T-helper 17 cell (primary cell): ENCODE measurements around the gene ANTXRL. TPM values are rescaled to one million over a fixed set of nuclear protein-coding genes. Genes with fewer than 3 reads are reported as not detected.
"Not testable (repeated sequence)": the region's sequence is repeated elsewhere in the genome, so short reads cannot be mapped to it uniquely, and the experiment has no call there.

ENCODE experiments used
- ATAC-seq: fragments of 150-1000 bp; cut with Tn5 transposase; 2 replicates; pipeline ENCODE4 v1.10.0; 2021; ENCODE audit warnings: mild to moderate bottlenecking, moderate library complexity
- DNase-seq, 3 donors: peaks; one replicate each; pipeline versions ENCODE4 v3.0.0 to v3.0.0-alpha.2; 2020 to 2021
- H3K9me3 ChIP-seq: one replicate; pipeline ENCODE4 v1.7.0; 2013; ENCODE audit warnings: low read length, mild to moderate bottlenecking; ENCODE audit not compliant: control insufficient read depth, poor library complexity, severe bottlenecking
- H3K27ac Mint-ChIP-seq: one replicate; pipeline ENCODE4 v1.8.0; 2022; ENCODE audit warnings: mild to moderate bottlenecking, moderate library complexity, mixed read lengths
- H3K27me3 Mint-ChIP-seq: one replicate; pipeline ENCODE4 v1.8.0; 2022; ENCODE audit warnings: mixed read lengths
- H3K36me3 Mint-ChIP-seq: one replicate; pipeline ENCODE4 v1.8.0; 2022; ENCODE audit warnings: low read depth, mixed read lengths
- H3K4me1 Mint-ChIP-seq: one replicate; pipeline ENCODE4 v1.8.0; 2022; ENCODE audit warnings: mild to moderate bottlenecking, mixed read lengths
- H3K4me3 Mint-ChIP-seq: one replicate; pipeline ENCODE4 v1.8.0; 2022; ENCODE audit warnings: mild to moderate bottlenecking, moderate library complexity, mixed read lengths
- total RNA-seq, 4 donors: library from RNA in 2 of 4; stranded (reverse) in 2 of 4; gene quantifications; one replicate each; pipeline ENCODE4 v1.2.3 and lab custom pipeline; 2022 to 2026

ANTXRL gene
- total RNA-seq, 2 donors from 2014 or later: not detected

DNA sequence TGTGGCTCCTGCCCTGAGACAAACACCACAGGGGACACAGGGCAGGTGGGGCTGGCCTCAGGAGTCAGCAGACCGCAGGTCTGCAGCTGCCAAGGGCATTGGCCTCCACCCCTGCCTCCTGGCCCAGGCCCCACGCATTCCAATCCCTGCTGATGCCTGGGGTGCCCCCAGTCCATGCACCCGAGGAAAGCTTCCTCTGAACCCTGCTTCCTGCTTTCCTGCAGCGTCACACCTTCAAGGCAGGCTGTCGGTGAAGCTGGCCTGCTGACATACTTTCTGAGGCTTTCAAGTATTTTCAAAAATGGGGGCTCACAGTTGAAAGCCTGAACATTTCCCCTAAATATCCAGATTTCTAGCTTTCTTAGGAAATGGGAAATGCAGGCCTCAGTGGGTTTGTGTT is 22.5 kb upstream of the ANTXRL start:
- ATAC-seq: no peak
- peaks cover 2% of the 10 kb centered on the region for H3K36me3 Mint-ChIP-seq
- no peak for DNase-seq
- no peaks in the 10 kb centered on the region for H3K9me3 ChIP-seq
- no peaks in the 10 kb centered on the region for H3K27me3 Mint-ChIP-seq
- peak overlapping the region; percentile 90 for H3K27ac Mint-ChIP-seq
- H3K4me1 Mint-ChIP-seq: peaks cover 19% of the 10 kb centered on the region
- H3K4me3 Mint-ChIP-seq: no peak overlapping the region

DNA sequence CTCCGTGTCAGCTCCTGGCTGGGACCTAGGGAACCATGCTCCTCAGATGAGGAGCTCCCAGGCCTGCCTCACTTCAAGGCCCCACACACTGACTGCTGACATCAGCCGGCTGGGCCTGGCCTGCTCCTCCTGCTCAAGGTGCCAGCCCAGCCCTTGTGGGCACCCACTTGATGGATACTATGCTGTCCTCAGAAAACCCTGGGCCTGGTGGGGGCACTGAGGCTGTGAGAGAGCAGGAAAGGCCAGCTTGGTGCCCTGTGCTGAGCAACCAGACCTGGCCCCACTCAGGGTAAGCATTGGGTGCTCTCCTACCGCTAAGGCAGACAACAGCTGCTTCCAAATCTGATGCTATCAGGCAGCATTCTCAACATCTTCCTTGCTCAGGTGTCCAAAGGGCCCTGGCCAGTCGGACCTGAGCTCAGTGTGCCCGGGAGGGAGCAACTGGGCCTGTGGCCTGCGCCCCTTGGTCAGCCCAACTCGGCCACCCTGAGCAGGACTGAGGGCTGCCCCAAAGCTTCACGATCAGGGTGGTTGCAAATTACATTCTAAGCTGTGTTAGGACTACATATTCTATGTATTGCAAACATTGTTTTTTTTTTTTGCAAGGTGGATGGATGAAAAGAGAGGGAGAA is 21.9 kb upstream of the ANTXRL start:
- Mint-ChIP-seq H3K27me3 (no peaks in the 10 kb centered on the region), H3K27ac (peak overlapping the region; percentile 90), H3K4me3 (peak overlapping the region; percentile 52), H3K4me1 (peaks cover 24% of the 10 kb centered on the region), H3K36me3 (peaks cover 2% of the 10 kb centered on the region)
- DNase-seq (no peak), ATAC-seq (no peak)
- no peaks in the 10 kb centered on the region for H3K9me3 ChIP-seq

DNA sequence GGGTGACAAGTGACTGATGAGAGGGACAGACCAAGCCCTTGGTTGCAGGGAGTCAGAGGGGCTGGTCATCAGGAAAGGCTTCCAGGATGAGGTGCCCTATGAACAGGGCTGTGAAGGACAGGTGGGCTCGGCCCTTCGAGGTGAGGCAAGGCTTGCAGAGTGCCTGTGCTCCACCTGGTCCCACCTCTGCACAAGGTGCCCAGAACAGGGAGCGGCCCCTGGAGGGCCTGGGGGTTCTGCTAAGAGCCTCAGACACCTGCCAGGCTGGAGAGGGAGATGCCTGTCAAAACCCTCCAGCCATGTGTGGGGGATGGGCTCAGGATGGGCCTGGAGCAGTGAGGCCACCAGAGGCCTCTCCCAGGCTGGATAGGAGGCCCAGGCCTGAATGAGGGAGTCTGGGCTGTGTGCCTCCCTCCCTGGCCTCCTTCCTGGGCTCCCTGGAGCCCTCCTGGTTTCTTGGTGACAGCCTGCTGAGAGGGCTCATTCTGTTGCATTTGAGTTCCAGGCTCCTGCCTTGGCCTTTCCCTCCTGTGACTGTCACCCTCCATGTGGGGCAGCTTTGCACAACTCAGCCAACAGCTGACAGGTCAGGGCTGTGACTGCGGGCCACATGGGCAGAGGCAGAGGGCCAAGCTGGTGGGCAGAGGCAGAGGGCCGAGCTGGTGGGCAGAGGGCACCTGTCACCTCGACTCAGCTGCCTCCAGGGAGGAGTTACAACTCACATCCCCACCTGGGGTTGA is 21.1 kb upstream of the ANTXRL start:
- Mint-ChIP-seq H3K4me3 (peak overlapping the region; percentile 52), H3K27ac (peak overlapping the region; percentile 90), H3K4me1 (peaks cover 30% of the 10 kb centered on the region)
- H3K36me3 Mint-ChIP-seq, DNase-seq, H3K9me3 ChIP-seq, ATAC-seq, H3K27me3 Mint-ChIP-seq: not testable (repeated sequence)

DNA sequence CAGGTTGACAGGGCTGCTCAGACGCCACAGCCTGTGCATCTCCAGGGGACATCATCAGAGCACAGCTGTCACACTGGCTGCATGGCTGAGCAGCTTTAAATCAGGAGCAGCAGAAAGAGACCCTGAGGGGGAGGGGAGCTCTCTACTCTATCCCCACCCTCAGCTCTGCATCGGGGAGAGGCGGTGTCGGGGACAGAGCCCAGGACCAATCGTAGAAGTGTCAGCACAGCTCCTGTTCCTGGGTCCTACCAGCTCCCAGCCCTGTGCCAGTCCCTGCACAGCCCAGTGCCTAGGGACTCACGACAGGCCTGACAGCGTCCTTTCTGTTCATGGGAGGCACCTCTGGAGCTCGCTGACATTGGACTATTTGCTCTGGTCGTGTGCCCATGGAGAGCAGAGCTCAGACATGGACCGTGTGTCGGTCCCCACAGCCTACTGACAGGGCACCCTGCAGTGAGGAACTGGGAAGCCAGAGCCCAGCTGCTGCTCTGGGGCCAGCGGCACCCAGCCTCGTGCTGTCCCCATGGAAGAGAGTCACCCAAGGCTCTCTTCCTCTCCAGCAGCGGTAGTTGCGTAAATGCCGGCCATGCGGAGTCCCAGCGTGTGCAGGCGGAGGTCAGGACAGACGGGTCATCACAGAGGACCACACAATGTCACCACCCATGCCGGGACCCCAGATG is 20.4 kb upstream of the ANTXRL start:
- no peak overlapping the region for H3K27ac Mint-ChIP-seq
- DNase-seq (no peak), ATAC-seq (no peak)
- H3K36me3 Mint-ChIP-seq: no peaks in the 10 kb centered on the region
- H3K9me3 ChIP-seq: no peaks in the 10 kb centered on the region
- peaks cover 30% of the 10 kb centered on the region for H3K4me1 Mint-ChIP-seq
- H3K27me3 Mint-ChIP-seq: no peaks in the 10 kb centered on the region
- no peak overlapping the region for H3K4me3 Mint-ChIP-seq

DNA sequence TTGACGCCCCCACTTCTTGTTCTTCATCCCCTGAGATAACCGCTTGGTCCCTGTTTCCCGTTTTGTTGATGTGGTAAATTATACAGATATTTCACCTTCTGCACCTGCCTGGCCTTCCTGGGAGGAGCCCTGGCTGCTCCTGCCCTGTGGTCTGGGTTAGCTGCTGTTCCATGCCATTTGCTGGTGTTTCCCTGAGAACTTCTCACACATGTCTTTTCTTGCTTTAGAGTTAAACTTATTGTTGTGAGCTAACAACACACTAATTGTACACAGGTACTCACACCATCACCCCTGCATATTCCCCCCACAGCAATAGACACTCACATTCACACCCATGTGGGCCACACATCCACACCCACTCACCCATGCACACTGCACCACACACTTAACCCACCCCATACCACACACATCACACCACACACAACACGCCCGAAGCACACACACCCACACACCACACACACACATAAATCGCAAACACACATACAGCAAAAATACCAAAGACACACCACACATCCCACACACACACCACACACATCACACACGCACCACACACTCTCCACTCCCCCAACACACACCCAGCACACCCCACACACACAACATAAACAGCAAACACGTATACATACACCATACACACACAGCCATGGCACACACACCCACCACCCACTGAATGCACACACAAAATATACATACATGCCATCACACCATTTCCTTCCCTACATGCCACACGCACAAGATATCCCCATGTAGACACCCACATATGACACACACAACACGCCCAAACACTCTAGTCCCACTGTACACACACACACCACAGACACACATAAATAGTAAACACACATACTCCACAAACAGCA is 19.4 kb upstream of the ANTXRL start:
- no peak for DNase-seq
- no peak overlapping the region for H3K4me3 Mint-ChIP-seq
- no peak for ATAC-seq
- no peaks in the 10 kb centered on the region for H3K27me3 Mint-ChIP-seq
- no peaks in the 10 kb centered on the region for H3K36me3 Mint-ChIP-seq
- H3K9me3 ChIP-seq: no peaks in the 10 kb centered on the region
- no peak overlapping the region for H3K27ac Mint-ChIP-seq
- peaks cover 36% of the 10 kb centered on the region for H3K4me1 Mint-ChIP-seq

DNA sequence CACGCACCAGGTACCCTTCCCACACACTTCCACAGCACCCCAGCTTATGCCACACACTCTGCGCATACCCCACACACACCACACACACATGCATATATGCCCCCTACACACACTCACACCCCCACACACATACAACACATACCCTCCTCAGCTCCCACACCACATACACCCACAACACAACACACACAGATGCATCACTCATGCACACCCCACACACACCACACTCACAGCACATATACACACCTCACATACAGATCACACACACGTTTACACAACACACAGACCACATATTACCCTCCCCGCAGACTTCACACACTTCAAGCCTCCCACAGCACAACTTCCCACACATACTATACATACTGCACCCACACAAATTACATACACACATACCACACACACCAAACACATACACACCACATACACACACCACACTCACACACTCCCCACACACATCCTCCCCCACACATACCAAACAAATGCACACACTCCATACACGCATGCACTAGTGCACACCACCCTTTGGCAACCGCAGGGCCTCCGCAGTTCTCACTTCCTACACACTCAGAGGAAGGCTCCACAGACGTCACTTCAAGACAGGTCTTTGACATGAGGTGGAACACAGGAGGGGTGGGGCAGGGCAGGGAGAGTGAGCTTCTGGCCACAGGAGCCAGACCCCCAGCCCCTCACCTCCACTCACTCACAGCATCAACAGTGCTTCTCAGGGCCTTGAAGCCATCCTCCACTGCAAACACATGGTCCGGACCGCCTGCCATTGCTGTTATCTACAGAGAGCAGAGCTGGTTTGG is 18.5 kb upstream of the ANTXRL start:
- no peak overlapping the region for H3K27ac Mint-ChIP-seq
- DNase-seq: peak in 1 of 3 donors; percentile 47
- peak; percentile 90 for ATAC-seq
- no peaks in the 10 kb centered on the region for H3K36me3 Mint-ChIP-seq
- H3K4me1 Mint-ChIP-seq: peaks cover 43% of the 10 kb centered on the region
- H3K9me3 ChIP-seq: no peaks in the 10 kb centered on the region
- no peaks in the 10 kb centered on the region for H3K27me3 Mint-ChIP-seq
- no peak overlapping the region for H3K4me3 Mint-ChIP-seq

DNA sequence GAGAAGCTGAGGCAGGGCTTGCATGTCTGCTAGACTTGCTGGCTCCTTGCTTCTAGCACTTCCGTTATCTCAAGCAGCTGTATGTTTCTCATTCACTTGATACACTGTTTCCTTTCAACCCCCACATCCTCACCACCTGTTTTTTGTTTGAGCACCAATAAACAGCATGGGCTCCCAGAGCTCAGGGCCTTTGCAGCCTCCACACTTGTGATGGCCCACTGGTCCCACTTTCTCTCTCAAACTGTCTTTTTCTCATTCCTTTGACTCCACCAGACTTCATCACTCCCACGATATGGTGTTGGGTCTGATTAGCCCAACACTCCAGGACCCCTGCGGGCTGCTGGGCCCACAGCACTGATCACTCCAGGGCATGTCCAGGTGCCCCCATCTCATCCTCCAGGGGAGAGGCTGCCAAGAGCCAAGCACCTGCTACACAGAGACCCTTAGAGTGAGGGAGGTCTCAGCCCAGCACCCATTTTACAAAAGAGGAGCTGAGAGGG is 17.2 kb upstream of the ANTXRL start:
- H3K36me3 Mint-ChIP-seq, H3K27ac Mint-ChIP-seq, H3K27me3 Mint-ChIP-seq, H3K4me3 Mint-ChIP-seq, DNase-seq, H3K9me3 ChIP-seq: not testable (repeated sequence)
- H3K4me1 Mint-ChIP-seq: peaks cover 41% of the 10 kb centered on the region
- peak; percentile 20 for ATAC-seq

DNA sequence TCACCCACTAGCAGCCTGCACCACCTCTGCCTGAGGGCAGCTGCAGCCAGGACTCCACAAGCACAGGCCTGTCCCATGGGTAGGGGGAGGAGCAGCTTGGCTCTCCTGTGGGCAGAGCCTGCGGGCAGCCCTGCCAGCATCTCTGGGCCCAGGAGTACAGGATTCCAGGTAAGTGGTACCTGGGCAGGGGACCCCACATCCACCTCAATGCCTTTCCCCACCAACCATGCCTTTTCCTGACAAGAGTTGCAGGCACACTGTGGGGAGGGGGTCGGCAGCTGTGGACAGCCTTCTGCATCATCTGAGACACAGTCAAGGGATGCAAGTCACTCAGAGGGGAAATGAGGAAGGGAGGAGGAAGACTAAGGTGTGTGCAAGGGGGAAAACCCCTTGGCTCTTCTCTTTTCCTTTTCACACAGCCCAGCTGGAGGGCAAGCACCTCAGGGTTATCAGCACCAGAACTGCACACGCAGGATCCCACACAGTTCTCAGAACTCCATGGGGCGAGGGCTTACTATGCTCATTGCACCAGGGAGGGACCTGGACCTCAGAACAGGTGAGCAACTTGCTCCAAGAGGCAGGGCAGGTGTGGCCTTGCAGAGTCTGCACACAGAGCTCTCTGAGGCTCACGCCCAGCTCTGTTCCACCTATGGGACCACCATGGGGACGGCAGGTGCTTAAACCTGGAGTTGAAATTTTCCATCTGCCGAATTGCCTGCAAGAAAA is 16.5 kb upstream of the ANTXRL start:
- ATAC-seq: peak; percentile 29
- H3K27ac Mint-ChIP-seq: no peak overlapping the region
- no peak overlapping the region for H3K4me3 Mint-ChIP-seq
- H3K27me3 Mint-ChIP-seq: no peaks in the 10 kb centered on the region
- H3K4me1 Mint-ChIP-seq: peaks cover 38% of the 10 kb centered on the region
- H3K36me3 Mint-ChIP-seq: no peaks in the 10 kb centered on the region
- no peaks in the 10 kb centered on the region for H3K9me3 ChIP-seq
- no peak for DNase-seq

DNA sequence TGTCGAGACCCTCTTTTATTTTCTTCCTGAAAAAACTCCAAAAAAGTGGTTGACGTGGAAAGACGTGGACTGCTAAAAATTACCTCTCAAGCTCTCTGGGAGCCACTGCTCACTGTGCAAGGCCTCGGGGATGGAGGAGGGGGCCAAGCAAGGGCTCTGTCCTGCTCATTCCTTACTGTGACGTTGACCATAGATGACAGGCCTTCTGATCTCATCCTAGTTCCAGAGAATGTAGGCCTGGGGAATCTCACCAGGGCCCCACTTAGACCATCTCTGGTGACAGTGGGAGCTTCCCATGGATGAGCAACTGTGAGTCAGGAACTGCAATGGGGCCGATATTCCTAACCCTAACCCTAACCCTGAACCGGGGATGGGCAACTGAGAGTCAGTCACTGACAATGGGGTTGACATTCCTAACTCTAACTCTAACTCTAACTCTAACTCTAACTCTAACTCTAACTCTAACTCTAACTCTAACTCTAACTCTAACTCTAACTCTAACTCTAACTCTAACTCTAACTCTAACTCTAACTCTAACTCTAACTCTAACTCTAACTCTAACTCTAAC is 15.8 kb upstream of the ANTXRL start:
- H3K27me3 Mint-ChIP-seq, DNase-seq, ATAC-seq, H3K9me3 ChIP-seq, H3K27ac Mint-ChIP-seq, H3K36me3 Mint-ChIP-seq: not testable (repeated sequence)
- Mint-ChIP-seq H3K4me1 (peaks cover 37% of the 10 kb centered on the region), H3K4me3 (peak overlapping the region; percentile 31)

DNA sequence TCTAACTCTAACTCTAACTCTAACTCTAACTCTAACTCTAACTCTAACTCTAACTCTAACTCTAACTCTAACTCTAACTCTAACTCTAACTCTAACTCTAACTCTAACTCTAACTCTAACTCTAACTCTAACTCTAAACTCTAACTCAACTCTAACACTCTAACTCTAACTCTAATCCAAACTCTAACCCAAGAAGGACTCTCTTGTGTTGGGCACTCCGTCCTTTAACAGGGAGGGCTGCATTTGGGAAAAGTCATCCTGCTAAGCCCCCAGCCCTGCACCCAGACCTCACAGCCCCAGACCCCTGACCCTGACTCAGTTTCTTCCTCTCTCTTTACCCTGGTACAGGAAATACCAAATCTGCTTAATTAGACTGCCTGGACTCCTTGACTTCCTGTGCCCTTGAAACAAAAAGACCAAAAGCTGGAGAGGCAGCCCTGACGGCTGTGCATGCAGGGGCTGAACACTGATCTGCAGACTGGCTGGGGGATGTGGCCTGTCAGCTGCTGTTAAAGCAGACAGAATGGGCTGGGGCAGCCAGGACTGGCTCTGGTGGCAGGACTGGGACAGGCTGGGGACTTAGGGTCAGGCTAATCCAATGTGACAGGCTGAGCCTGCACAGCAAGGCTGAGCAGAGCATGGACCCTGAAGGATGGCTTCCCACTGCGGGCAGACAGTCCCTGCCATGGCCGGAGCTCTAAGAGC is 14.8 kb upstream of the ANTXRL start:
- DNase-seq, H3K36me3 Mint-ChIP-seq, ATAC-seq, H3K9me3 ChIP-seq, H3K27me3 Mint-ChIP-seq, H3K4me3 Mint-ChIP-seq: not testable (repeated sequence)
- peak overlapping the region; percentile 89 for H3K27ac Mint-ChIP-seq
- H3K4me1 Mint-ChIP-seq: peaks cover 34% of the 10 kb centered on the region

DNA sequence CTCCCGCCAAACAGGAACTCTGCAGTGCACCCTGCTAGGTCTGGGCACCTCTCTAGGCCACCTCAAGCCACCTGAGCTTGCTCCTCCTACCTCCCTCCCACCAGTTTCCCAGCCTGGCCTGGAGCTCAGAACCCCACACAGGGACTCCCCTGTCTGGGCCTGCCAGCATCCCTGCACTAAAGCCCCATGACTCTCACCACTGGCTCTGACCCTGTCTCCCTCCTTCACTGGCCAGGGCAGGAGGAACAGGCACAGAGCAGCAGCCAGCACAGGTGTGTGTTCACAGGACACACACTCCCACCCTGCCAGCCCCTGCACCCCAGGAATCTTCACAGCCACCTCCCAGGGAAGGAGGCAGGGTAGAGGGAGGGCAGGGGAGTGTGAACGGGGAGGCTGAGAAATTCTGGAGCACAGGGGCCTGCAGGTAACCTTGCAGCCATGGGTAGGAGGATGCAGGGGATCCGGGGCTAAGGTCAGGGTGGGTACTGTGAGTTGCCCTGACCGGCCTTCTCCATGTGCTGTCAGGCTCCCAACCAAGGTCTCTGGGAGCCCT is 13.9 kb upstream of the ANTXRL start:
- peak overlapping the region; percentile 89 for H3K27ac Mint-ChIP-seq
- H3K36me3 Mint-ChIP-seq: no peaks in the 10 kb centered on the region
- peak overlapping the region; percentile 13 for H3K4me3 Mint-ChIP-seq
- DNase-seq (no peak), ATAC-seq (no peak)
- no peaks in the 10 kb centered on the region for H3K27me3 Mint-ChIP-seq
- peaks cover 34% of the 10 kb centered on the region for H3K4me1 Mint-ChIP-seq
- no peaks in the 10 kb centered on the region for H3K9me3 ChIP-seq
